H1 (cell line): ENCODE data around the gene DNAJB13. TPM values are rescaled to one million over a fixed set of nuclear protein-coding genes. Genes with fewer than 3 reads are reported as not detected.

ENCODE experiments used
- CEBPB ChIP-seq: IDR thresholded peaks from 2 replicates; pipeline ENCODE4 v1.6.1; 2012; ENCODE audit warnings: low read depth, low read length
- CHD7 ChIP-seq: fragments of 300-600 bp; sonication (generic); IDR thresholded peaks from 2 replicates; pipeline ENCODE4 v1.7.1; 2012; ENCODE audit warnings: low read length, moderate library complexity, mild to moderate bottlenecking, inconsistent platforms; ENCODE audit not compliant: insufficient replicate concordance
- MAX ChIP-seq: IDR thresholded peaks from 2 replicates; pipeline ENCODE4 v1.6.1; 2012; ENCODE audit warnings: inconsistent platforms
- POLR2A ChIP-seq, 2 experiments: IDR thresholded peaks; 1 replicate in 1 of 2; 2 replicates in 1 of 2; pipeline ENCODE4 v1.6.1; 2011; ENCODE audit warnings: low read depth in 2 of 2, low read length in 2 of 2, mild to moderate bottlenecking in 2 of 2; ENCODE audit errors: control extremely low read depth in 1 of 2
- RAD21 ChIP-seq, 2 experiments: IDR thresholded peaks in 1 of 2; conservative IDR thresholded peaks in 1 of 2; 2 replicates each; pipeline ENCODE4 v1.6.1; 2011; ENCODE audit warnings: low read depth in 2 of 2, low read length in 2 of 2, improper control_type of control experiment in 1 of 2, inconsistent platforms in 1 of 2, mild to moderate bottlenecking in 1 of 2, moderate library complexity in 1 of 2
- polyA plus RNA-seq, 7 experiments: library from polyadenylated mRNA; depleted of rRNA in 3 of 7; stranded (reverse) in 5 of 7; unstranded in 2 of 7; fragments of >200 nt in 5 of 7; fragments of 200-250 nt in 2 of 7; gene quantifications; 1 replicate in 5 of 7; 2 replicates in 1 of 7; 4 replicates in 1 of 7; pipeline versions ENCODE4 v1.2.1 to v1.2.3, GENCODE V29; 2011 to 2013; ENCODE audit warnings: missing spikeins in 2 of 7, mixed read lengths in 2 of 7
- total RNA-seq: library from RNA; stranded (reverse); fragmentation: NEBNext Ultra II Directional; extraction: Animal tissue kit (Norgen Biotek cat#: 25700); gene quantifications from 2 replicates; pipeline ENCODE4 v1.2.1, GENCODE V29; 2021

DNAJB13 gene
- total and polyA plus RNA-seq, 2 of the 8 experiments (the other 6 are each of a cell fraction or from before 2014, with no cell fraction given) = 0.27 TPM; not detected in 1

GRCh38 chr11:73932781-73933180, 18.0 kb upstream of the DNAJB13 start (continued):
- TF ChIP-seq RAD21 (IDR thresholded peaks at IDR 0.05 in 1 of 2, conservative IDR thresholded peaks at IDR 0.05 in 1 of 2; ENCODE audit: low read depth in 2 of 2, low read length in 2 of 2) (no peak), CHD7 (no peak), MAX (no peak), CEBPB (no peak), POLR2A (IDR thresholded peaks at IDR 0.05; ENCODE audit: control extremely low read depth in 1 of 2, low read depth in 2 of 2, low read length in 2 of 2) (no peak)
- TF ChIP-seq, all 59 proteins: peak for 0
